ENCODE results near the gene CACNA1C. TPM values are rescaled to one million over a fixed set of nuclear protein-coding genes. Genes with fewer than 3 reads are reported as not detected.

The CACNA1C gene
- total RNA-seq, 4 donors from 2014 or later, result 1.5 to 13.5 (median 2.1) TPM

- no peaks in the 10 kb centered on the region for H3K9me3 ChIP-seq
- H3K4me1 ChIP-seq, result peaks cover 0 to 8% (median 4%) of the 10 kb centered on the region in 3 donors
- H3K27ac ChIP-seq, result no peak overlapping the region
- 88 to 91% methylated on average over 5 to 7 of the region's 7 CpGs for WGBS, 2 donors
- H3K36me3 ChIP-seq, result no peaks in the 10 kb centered on the region
- H3K27me3 ChIP-seq, result peaks cover 0 to 60% (median 0%) of the 10 kb centered on the region in 4 donors
- intact Hi-C loops (cut with DNase I), result loop anchor here (10.0 kb wide), 1 partner anchor 103 kb away; no protein-coding TSS in a partner anchor
- TF ChIP-seq CTCF (IDR thresholded peaks at IDR 0.05) (no peak), POLR2A (IDR thresholded peaks at IDR 0.05) (no peak)
- DNase-seq, result no peak
- H3K4me3 ChIP-seq, result no peak overlapping the region
These were observed 5.0 kb upstream of the CACNA1C start for GRCh38 chr12:2047752-2048151.

DNA sequence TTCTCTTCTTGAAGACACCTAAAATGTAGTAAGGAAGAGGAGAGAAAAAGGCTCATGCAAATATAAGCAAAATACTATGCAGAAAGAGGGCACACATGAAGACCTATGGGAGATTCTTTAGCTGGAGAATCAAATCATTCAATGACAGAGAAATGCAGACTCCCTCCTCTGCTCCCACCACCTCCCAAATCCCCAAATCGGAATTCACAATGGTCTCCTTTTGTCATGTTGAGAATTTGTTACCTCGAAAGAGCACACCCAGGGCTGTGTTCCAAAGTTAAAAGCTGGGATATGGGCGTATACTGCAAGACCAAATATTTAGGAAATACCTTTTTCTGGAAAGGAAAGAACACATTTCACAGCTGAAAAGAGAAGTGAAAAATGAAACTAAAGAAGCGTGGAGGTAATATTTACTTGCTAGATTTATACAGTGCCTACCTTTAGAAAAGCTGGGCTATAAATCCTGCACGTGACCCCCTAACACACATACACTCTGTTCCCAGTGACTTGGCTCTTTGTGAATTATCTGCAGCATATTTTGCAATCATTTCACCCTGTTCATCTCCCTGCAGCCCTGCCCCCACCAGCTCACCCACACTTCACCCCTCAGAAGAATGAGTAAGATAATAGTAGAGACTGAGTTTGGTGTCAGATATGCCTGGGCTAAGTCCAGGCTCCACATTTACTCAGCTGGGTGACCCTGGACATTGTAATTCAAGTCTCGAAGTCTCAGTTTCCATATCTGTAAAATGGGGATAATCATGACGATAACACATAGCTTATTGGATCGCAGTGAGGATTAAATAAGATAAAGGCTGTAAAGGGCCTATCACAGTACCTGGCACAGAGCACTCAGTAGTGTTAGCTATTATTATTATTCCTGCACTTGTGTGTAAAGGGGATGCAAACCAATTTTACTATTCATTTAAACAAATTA lies 2.9 kb upstream of the CACNA1C start:
- no peak overlapping the region for H3K4me3 ChIP-seq
- TF ChIP-seq CTCF (IDR thresholded peaks at IDR 0.05) (no peak), POLR2A (IDR thresholded peaks at IDR 0.05) (no peak)
- H3K4me1 ChIP-seq, result peaks cover 0 to 23% (median 13%) of the 10 kb centered on the region in 3 donors
- H3K9me3 ChIP-seq, result no peaks in the 10 kb centered on the region
- H3K36me3 ChIP-seq, result no peaks in the 10 kb centered on the region
- intact Hi-C loops (cut with DNase I), result loop anchor here (5.0 to 10.0 kb wide), 2 partner anchors 105 to 532 kb away; no protein-coding TSS in a partner anchor
- no peak for DNase-seq
- WGBS, 2 donors, result 39 to 54% methylated on average over 8 of the region's 8 CpGs
- peaks cover 0 to 81% (median 0%) of the 10 kb centered on the region in 4 donors for H3K27me3 ChIP-seq
- no peak overlapping the region for H3K27ac ChIP-seq

- 21 to 24% methylated on average over 18 to 21 of the region's 52 CpGs for WGBS, 2 donors
- intact Hi-C loops (cut with DNase I), result loop anchor here (5.0 kb wide), 1 partner anchor 530 kb away; no protein-coding TSS in a partner anchor
- peaks cover 0 to 32% (median 13%) of the 10 kb centered on the region in 3 donors for H3K4me1 ChIP-seq
- no peaks in the 10 kb centered on the region for H3K36me3 ChIP-seq
- TF ChIP-seq POLR2A (IDR thresholded peaks at IDR 0.05), result no peak
- TF ChIP-seq CTCF (IDR thresholded peaks at IDR 0.05), result no peak
- no peaks in the 10 kb centered on the region for H3K9me3 ChIP-seq
- no peak for DNase-seq
- H3K4me3 ChIP-seq, result peak overlapping the region; percentile 19 to 74 (median 52)
- H3K27ac ChIP-seq, result peak overlapping the region in 3 of 4 donors; percentile 53 to 89 (median 88)
- H3K27me3 ChIP-seq, result peaks cover 0 to 97% (median 0%) of the 10 kb centered on the region in 4 donors
These were observed 826 bp upstream of the CACNA1C start for GRCh38 chr12:2051700-2052621.

DNA sequence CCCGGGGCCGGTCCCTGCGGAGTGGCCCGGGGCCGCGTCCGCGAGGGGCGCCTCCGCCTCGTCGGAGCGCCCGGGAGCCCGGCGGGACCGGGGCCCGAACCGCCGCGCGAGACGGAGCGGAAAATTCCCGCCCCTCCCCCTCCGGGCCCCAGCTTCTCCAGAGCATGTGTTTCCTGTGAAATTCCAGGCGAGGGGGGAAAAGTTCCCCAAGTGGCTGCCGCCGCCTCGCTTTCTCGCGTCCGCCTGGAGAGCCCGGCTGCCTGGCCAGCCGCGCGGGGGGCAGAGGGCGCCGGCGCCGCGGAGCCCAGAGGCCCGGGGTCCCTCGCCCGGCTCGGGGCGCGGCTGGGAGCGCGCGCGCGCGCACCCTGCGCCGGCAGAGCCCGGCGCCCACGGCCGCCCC lies 904 bp downstream of the CACNA1C start:
- TF ChIP-seq POLR2A (IDR thresholded peaks at IDR 0.05), result no peak
- no peak for TF ChIP-seq CTCF (IDR thresholded peaks at IDR 0.05)
- peak overlapping the region; percentile 40 to 89 (median 75) for H3K27ac ChIP-seq
- H3K27me3 ChIP-seq, result peaks cover 0 to 89% (median 0%) of the 10 kb centered on the region in 4 donors
- peaks cover 0 to 42% (median 13%) of the 10 kb centered on the region in 3 donors for H3K4me1 ChIP-seq
- no peak for DNase-seq
- intact Hi-C loops (cut with DNase I), result loop anchor here (5.0 kb wide), 1 partner anchor 529 kb away; no protein-coding TSS in a partner anchor
- H3K9me3 ChIP-seq, result no peaks in the 10 kb centered on the region
- H3K4me3 ChIP-seq, result peak overlapping the region; percentile 41 to 74 (median 52)
- no CpG with 5 or more reads among the region's 60 CpGs for whole genome bisulfite sequencing, 2 donors
- H3K36me3 ChIP-seq, result no peaks in the 10 kb centered on the region

Data from esophagus squamous epithelium (tissue), 5 donors.